Breast epithelium (tissue), 4 donors: ENCODE measurements around the gene MAPK8IP2. TPM values are rescaled to one million over a fixed set of nuclear protein-coding genes. Genes with fewer than 3 reads are reported as not detected.
"Not testable (repeated sequence)": the region's sequence is repeated elsewhere in the genome, so short reads cannot be mapped to it uniquely, and the experiment has no call there.

Experiments used
- DNase-seq, 2 donors: peaks; one replicate each; pipeline ENCODE4 v3.0.0-alpha.2; 2019; ENCODE audit warnings: low spot score in 2 of 2
- H3K27ac ChIP-seq, 2 donors: fragments of 200-600 bp; sonication (generic) in 1 of 2; one replicate each; pipeline ENCODE4 v1.5.1; 2016 to 2019; ENCODE audit warnings: mild to moderate bottlenecking in 1 of 2
- H3K27me3 ChIP-seq, 2 donors: fragments of 200-600 bp; sonication (generic) in 1 of 2; one replicate each; pipeline versions ENCODE4 v1.5.1 to v1.6.0; 2017 to 2019; ENCODE audit warnings: control low read depth in 1 of 2, mild to moderate bottlenecking in 1 of 2
- H3K36me3 ChIP-seq: fragments of 200-600 bp; one replicate; pipeline ENCODE4 v1.5.1; 2019
- H3K4me1 ChIP-seq, 2 donors: fragments of 200-600 bp; sonication (generic); one replicate each; pipeline ENCODE4 v1.5.1; 2016 to 2019; ENCODE audit warnings: control low read depth in 1 of 2
- H3K4me3 ChIP-seq, 3 donors: fragments of 200-600 bp; sonication (generic); 1 replicate in 2 of 3; 2 replicates in 1 of 3; pipeline ENCODE4 v1.5.1; 2016 to 2019; ENCODE audit warnings: mild to moderate bottlenecking in 3 of 3, moderate library complexity in 2 of 3
- H3K9me3 ChIP-seq, 2 donors: fragments of 200-600 bp; sonication (generic) in 1 of 2; one replicate each; pipeline ENCODE4 v1.5.1; 2016 to 2019; ENCODE audit warnings: control low read depth in 1 of 2
- CTCF ChIP-seq, 3 donors: fragments of 450-650 bp; IDR thresholded peaks; one replicate each; pipeline ENCODE4 v1.5.1; 2016 to 2017; ENCODE audit warnings: antibody characterized with exemption in 3 of 3, mild to moderate bottlenecking in 3 of 3, moderate library complexity in 3 of 3
- POLR2A ChIP-seq: fragments of 450-650 bp; IDR thresholded peaks from one replicate; pipeline ENCODE4 v1.6.1; 2016; ENCODE audit warnings: antibody characterized with exemption, mild to moderate bottlenecking, moderate library complexity
- POLR2AphosphoS5 ChIP-seq, 3 donors: sonication (generic); formaldehyde crosslinking; IDR thresholded peaks; one replicate each; pipeline ENCODE4 v1.6.1; 2017; ENCODE audit warnings: antibody characterized with exemption in 3 of 3
- intact Hi-C: fragments of 100-400 bp; cut with DNase I; formaldehyde crosslinking; loops from one replicate; pipeline ENCODE4 v1.15.1; 2023; ENCODE audit warnings: low total_unique reads
- total RNA-seq, 3 donors: library from RNA; depleted of rRNA; stranded (reverse); fragments of >200 nt; gene quantifications; one replicate each; pipeline ENCODE4 v1.1.0, GENCODE V29; 2016

Gene MAPK8IP2
- total RNA-seq, 3 donors from 2014 or later: 1.9 to 2.2 (median 2.0) TPM

- H3K4me1 ChIP-seq: peaks cover 0 to 13% of the 10 kb centered on the region in 2 donors
- no peaks in the 10 kb centered on the region for H3K9me3 ChIP-seq
- intact Hi-C loops: no loop called here
- H3K27ac ChIP-seq: no peak overlapping the region
- no peaks in the 10 kb centered on the region for H3K27me3 ChIP-seq
- no peak for TF ChIP-seq POLR2AphosphoS5 (IDR thresholded peaks at IDR 0.05)
- TF ChIP-seq CTCF (IDR thresholded peaks at IDR 0.05): no peak
- TF ChIP-seq POLR2A: no peak
- peak in 1 of 2 donors; percentile 22 for DNase-seq
- no peak overlapping the region for H3K4me3 ChIP-seq
- no peaks in the 10 kb centered on the region for H3K36me3 ChIP-seq
Observed at GRCh38 chr22:50630376-50630775, 29.8 kb downstream of the MAPK8IP2 start.

- intact Hi-C loops: no loop called here
Observed at GRCh38 chr22:50633086-50633485, 32.5 kb downstream of the MAPK8IP2 start.

GRCh38 chr22:50633771-50634170, 33.2 kb downstream of the MAPK8IP2 start:
- H3K36me3 ChIP-seq: no peaks in the 10 kb centered on the region
- no peaks in the 10 kb centered on the region for H3K9me3 ChIP-seq
- no peak overlapping the region for H3K4me3 ChIP-seq
- DNase-seq: no peak
- peaks cover 0 to 2% of the 10 kb centered on the region in 2 donors for H3K4me1 ChIP-seq
- H3K27me3 ChIP-seq: no peaks in the 10 kb centered on the region
- H3K27ac ChIP-seq: no peak overlapping the region
- TF ChIP-seq POLR2AphosphoS5 (IDR thresholded peaks at IDR 0.05) (no peak), POLR2A (no peak), CTCF (IDR thresholded peaks at IDR 0.05) (no peak)
- intact Hi-C loops: no loop called here

More at GRCh38 chr22:50633086-50633485, 32.5 kb downstream of the MAPK8IP2 start:
- Histone ChIP-seq H3K4me1 (peaks cover 0 to 6% of the 10 kb centered on the region in 2 donors), H3K9me3 (no peaks in the 10 kb centered on the region), H3K27ac (no peak overlapping the region), H3K27me3 (no peaks in the 10 kb centered on the region), H3K36me3 (no peaks in the 10 kb centered on the region), H3K4me3 (no peak overlapping the region)
- TF ChIP-seq CTCF (IDR thresholded peaks at IDR 0.05) (no peak), POLR2A (no peak), POLR2AphosphoS5 (IDR thresholded peaks at IDR 0.05) (no peak)
- peak in 1 of 2 donors; percentile 15 for DNase-seq

GRCh38 chr22:50635591-50635990, 35.0 kb downstream of the MAPK8IP2 start:
- H3K27ac ChIP-seq: no peak overlapping the region
- H3K4me1 ChIP-seq: no peaks in the 10 kb centered on the region
- no peak for TF ChIP-seq POLR2A
- TF ChIP-seq CTCF (IDR thresholded peaks at IDR 0.05): no peak
- no peak for TF ChIP-seq POLR2AphosphoS5 (IDR thresholded peaks at IDR 0.05)
- intact Hi-C loops: no loop called here
- no peaks in the 10 kb centered on the region for H3K36me3 ChIP-seq
- no peak for DNase-seq
- no peak overlapping the region for H3K4me3 ChIP-seq
- H3K9me3 ChIP-seq: no peaks in the 10 kb centered on the region
- H3K27me3 ChIP-seq: no peaks in the 10 kb centered on the region

- H3K36me3 ChIP-seq, DNase-seq, H3K4me3 ChIP-seq, H3K9me3 ChIP-seq, H3K4me1 ChIP-seq, intact Hi-C loops, H3K27ac ChIP-seq, H3K27me3 ChIP-seq: not testable (repeated sequence)
Observed at GRCh38 chr22:50640296-50640695, 39.7 kb downstream of the MAPK8IP2 start.
